GM12878 (cell line): ENCODE results near the gene TP53RK.

Experiments used
- EP300 ChIP-seq, 2 experiments: fragments of 150-350 bp in 1 of 2; IDR thresholded peaks; 2 replicates each; pipeline ENCODE4 v1.6.1; 2011 to 2012; ENCODE audit warnings: low read depth in 2 of 2, low read length in 2 of 2, borderline replicate concordance in 1 of 2, improper control_type of control experiment in 1 of 2, inconsistent platforms in 1 of 2; ENCODE audit not compliant: control insufficient read depth in 1 of 2
- EZH2 ChIP-seq: IDR thresholded peaks from 2 replicates; pipeline ENCODE4 v1.6.1; 2012; ENCODE audit warnings: low read depth, mild to moderate bottlenecking, control low read depth, inconsistent platforms, low read length, borderline replicate concordance; ENCODE audit not compliant: control insufficient read depth
- POLR2A ChIP-seq: IDR thresholded peaks from 2 replicates; pipeline ENCODE4 v1.6.1; 2011; ENCODE audit warnings: low read depth, mild to moderate bottlenecking, low read length
- SP1 ChIP-seq: IDR thresholded peaks from one replicate; pipeline ENCODE4 v1.6.1; 2011; ENCODE audit warnings: low read depth, low read length
- TAF1 ChIP-seq: IDR thresholded peaks from 2 replicates; pipeline ENCODE4 v1.6.1; 2011; ENCODE audit warnings: mild to moderate bottlenecking, low read depth, low read length, borderline replicate concordance
- TF ChIP-seq, protein P1 (sequence below), 3 experiments: IDR thresholded peaks in 2 of 3; conservative IDR thresholded peaks in 1 of 3; 2 replicates each; pipeline ENCODE4 v1.5.1; 2011; ENCODE audit warnings: low read depth in 3 of 3, low read length in 3 of 3, mild to moderate bottlenecking in 3 of 3, control low read depth in 2 of 3, moderate library complexity in 2 of 3, inconsistent platforms in 1 of 3, mixed read lengths in 1 of 3; ENCODE audit not compliant: control insufficient read depth in 2 of 3, insufficient read depth in 1 of 3; ENCODE audit errors: extremely low read depth in 1 of 3
- TF ChIP-seq, protein P2 (sequence below): IDR thresholded peaks from 2 replicates; pipeline ENCODE4 v1.6.1; 2012; ENCODE audit warnings: low read length, inconsistent platforms
- TF ChIP-seq, protein P3 (sequence below): IDR thresholded peaks from 2 replicates; pipeline ENCODE4 v1.6.1; 2011; ENCODE audit warnings: mild to moderate bottlenecking, low read depth, low read length, moderate library complexity; ENCODE audit not compliant: insufficient replicate concordance
- TF ChIP-seq, protein P4 (sequence below): fragments of 450-650 bp; IDR thresholded peaks from 2 replicates; pipeline ENCODE4 v1.6.1; 2016; ENCODE audit warnings: mild to moderate bottlenecking, moderate library complexity, borderline replicate concordance
- TF ChIP-seq, protein P5 (sequence below): fragments of 450-650 bp; IDR thresholded peaks from 2 replicates; pipeline ENCODE4 v1.6.1; 2017; ENCODE audit warnings: antibody characterized with exemption, mild to moderate bottlenecking, moderate library complexity

DNA sequence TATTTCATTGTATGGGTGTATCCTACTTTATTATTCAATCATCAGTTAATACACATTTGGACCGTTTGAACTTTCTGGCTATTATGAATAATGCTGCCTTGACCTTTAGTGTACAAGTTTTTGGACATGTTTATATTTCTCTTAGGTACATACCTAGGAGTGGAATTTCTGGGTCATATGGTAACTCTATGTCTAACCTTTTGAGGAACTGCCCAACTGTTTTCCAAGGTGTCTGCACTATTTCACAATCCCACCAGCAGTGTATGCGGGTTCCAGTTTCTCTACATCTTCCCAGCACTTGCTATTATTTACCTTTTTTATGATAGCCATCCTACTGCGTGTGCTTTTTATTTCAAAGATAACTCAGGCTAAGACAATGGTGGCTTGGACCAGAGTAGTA lies 23.6 kb downstream of the TP53RK start:
- TF ChIP-seq, protein P1, sequence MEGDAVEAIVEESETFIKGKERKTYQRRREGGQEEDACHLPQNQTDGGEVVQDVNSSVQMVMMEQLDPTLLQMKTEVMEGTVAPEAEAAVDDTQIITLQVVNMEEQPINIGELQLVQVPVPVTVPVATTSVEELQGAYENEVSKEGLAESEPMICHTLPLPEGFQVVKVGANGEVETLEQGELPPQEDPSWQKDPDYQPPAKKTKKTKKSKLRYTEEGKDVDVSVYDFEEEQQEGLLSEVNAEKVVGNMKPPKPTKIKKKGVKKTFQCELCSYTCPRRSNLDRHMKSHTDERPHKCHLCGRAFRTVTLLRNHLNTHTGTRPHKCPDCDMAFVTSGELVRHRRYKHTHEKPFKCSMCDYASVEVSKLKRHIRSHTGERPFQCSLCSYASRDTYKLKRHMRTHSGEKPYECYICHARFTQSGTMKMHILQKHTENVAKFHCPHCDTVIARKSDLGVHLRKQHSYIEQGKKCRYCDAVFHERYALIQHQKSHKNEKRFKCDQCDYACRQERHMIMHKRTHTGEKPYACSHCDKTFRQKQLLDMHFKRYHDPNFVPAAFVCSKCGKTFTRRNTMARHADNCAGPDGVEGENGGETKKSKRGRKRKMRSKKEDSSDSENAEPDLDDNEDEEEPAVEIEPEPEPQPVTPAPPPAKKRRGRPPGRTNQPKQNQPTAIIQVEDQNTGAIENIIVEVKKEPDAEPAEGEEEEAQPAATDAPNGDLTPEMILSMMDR (IDR thresholded peaks at IDR 0.05 in 2 of 3, conservative IDR thresholded peaks at IDR 0.05 in 1 of 3; ENCODE audit: control insufficient read depth in 2 of 3, extremely low read depth in 1 of 3, insufficient read depth in 1 of 3, low read depth in 3 of 3, low read length in 3 of 3) = no peak
- TF ChIP-seq TAF1 (no peak), POLR2A (no peak), EP300 (IDR thresholded peaks at IDR 0.05; ENCODE audit: borderline replicate concordance in 1 of 2, control insufficient read depth in 1 of 2, low read depth in 2 of 2, low read length in 2 of 2) (no peak), EZH2 (no peak), SP1 (no peak)
- TF ChIP-seq, protein P2, sequence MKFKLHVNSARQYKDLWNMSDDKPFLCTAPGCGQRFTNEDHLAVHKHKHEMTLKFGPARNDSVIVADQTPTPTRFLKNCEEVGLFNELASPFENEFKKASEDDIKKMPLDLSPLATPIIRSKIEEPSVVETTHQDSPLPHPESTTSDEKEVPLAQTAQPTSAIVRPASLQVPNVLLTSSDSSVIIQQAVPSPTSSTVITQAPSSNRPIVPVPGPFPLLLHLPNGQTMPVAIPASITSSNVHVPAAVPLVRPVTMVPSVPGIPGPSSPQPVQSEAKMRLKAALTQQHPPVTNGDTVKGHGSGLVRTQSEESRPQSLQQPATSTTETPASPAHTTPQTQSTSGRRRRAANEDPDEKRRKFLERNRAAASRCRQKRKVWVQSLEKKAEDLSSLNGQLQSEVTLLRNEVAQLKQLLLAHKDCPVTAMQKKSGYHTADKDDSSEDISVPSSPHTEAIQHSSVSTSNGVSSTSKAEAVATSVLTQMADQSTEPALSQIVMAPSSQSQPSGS = no peak
- TF ChIP-seq, protein P3, sequence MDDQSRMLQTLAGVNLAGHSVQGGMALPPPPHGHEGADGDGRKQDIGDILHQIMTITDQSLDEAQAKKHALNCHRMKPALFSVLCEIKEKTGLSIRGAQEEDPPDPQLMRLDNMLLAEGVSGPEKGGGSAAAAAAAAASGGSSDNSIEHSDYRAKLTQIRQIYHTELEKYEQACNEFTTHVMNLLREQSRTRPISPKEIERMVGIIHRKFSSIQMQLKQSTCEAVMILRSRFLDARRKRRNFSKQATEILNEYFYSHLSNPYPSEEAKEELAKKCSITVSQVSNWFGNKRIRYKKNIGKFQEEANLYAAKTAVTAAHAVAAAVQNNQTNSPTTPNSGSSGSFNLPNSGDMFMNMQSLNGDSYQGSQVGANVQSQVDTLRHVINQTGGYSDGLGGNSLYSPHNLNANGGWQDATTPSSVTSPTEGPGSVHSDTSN = no peak
- TF ChIP-seq, protein P4, sequence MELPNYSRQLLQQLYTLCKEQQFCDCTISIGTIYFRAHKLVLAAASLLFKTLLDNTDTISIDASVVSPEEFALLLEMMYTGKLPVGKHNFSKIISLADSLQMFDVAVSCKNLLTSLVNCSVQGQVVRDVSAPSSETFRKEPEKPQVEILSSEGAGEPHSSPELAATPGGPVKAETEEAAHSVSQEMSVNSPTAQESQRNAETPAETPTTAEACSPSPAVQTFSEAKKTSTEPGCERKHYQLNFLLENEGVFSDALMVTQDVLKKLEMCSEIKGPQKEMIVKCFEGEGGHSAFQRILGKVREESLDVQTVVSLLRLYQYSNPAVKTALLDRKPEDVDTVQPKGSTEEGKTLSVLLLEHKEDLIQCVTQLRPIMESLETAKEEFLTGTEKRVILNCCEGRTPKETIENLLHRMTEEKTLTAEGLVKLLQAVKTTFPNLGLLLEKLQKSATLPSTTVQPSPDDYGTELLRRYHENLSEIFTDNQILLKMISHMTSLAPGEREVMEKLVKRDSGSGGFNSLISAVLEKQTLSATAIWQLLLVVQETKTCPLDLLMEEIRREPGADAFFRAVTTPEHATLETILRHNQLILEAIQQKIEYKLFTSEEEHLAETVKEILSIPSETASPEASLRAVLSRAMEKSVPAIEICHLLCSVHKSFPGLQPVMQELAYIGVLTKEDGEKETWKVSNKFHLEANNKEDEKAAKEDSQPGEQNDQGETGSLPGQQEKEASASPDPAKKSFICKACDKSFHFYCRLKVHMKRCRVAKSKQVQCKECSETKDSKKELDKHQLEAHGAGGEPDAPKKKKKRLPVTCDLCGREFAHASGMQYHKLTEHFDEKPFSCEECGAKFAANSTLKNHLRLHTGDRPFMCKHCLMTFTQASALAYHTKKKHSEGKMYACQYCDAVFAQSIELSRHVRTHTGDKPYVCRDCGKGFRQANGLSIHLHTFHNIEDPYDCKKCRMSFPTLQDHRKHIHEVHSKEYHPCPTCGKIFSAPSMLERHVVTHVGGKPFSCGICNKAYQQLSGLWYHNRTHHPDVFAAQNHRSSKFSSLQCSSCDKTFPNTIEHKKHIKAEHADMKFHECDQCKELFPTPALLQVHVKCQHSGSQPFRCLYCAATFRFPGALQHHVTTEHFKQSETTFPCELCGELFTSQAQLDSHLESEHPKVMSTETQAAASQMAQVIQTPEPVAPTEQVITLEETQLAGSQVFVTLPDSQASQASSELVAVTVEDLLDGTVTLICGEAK = no peak
- TF ChIP-seq, protein P5, sequence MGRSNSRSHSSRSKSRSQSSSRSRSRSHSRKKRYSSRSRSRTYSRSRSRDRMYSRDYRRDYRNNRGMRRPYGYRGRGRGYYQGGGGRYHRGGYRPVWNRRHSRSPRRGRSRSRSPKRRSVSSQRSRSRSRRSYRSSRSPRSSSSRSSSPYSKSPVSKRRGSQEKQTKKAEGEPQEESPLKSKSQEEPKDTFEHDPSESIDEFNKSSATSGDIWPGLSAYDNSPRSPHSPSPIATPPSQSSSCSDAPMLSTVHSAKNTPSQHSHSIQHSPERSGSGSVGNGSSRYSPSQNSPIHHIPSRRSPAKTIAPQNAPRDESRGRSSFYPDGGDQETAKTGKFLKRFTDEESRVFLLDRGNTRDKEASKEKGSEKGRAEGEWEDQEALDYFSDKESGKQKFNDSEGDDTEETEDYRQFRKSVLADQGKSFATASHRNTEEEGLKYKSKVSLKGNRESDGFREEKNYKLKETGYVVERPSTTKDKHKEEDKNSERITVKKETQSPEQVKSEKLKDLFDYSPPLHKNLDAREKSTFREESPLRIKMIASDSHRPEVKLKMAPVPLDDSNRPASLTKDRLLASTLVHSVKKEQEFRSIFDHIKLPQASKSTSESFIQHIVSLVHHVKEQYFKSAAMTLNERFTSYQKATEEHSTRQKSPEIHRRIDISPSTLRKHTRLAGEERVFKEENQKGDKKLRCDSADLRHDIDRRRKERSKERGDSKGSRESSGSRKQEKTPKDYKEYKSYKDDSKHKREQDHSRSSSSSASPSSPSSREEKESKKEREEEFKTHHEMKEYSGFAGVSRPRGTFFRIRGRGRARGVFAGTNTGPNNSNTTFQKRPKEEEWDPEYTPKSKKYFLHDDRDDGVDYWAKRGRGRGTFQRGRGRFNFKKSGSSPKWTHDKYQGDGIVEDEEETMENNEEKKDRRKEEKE = no peak
